Chondrocyte (in vitro differentiated cells): Measurements from ENCODE around the gene LRP10. TPM values are rescaled to one million over a fixed set of nuclear protein-coding genes. Genes with fewer than 3 reads are reported as not detected.
A peak's percentile ranks its signal among the peaks of the same experiment; 100 is the strongest.

Experiments
- DNase-seq: peaks from one replicate; pipeline ENCODE4 v3.0.0; 2021; ENCODE audit warnings: mixed read lengths, low spot score
- H3K27ac Mint-ChIP-seq: one replicate; pipeline ENCODE4 v1.8.0; 2021; ENCODE audit warnings: mild to moderate bottlenecking, moderate library complexity, mixed read lengths; ENCODE audit not compliant: unreplicated experiment
- H3K27me3 Mint-ChIP-seq: 2 replicates; pipeline ENCODE4 v1.8.0; 2021; ENCODE audit warnings: low read depth, mixed read lengths
- H3K36me3 Mint-ChIP-seq: 2 replicates; pipeline ENCODE4 v1.8.0; 2021; ENCODE audit warnings: low read depth, mixed read lengths
- H3K4me1 Mint-ChIP-seq: 2 replicates; pipeline ENCODE4 v1.8.0; 2021; ENCODE audit warnings: low read depth, mild to moderate bottlenecking, mixed read lengths
- H3K4me3 Mint-ChIP-seq: one replicate; pipeline ENCODE4 v1.8.0; 2021; ENCODE audit warnings: mild to moderate bottlenecking, moderate library complexity, mixed read lengths; ENCODE audit not compliant: unreplicated experiment
- H3K9me3 Mint-ChIP-seq: 2 replicates; pipeline ENCODE4 v1.8.0; 2021; ENCODE audit warnings: low read depth, mixed read lengths
- CTCF ChIP-seq: fragments of 200-600 bp; sonication (generic); IDR thresholded peaks from 2 replicates; pipeline ENCODE4 v1.5.0; 2021; ENCODE audit warnings: antibody characterized with exemption, mild to moderate bottlenecking, moderate library complexity
- total RNA-seq: library from RNA; stranded (reverse); gene quantifications from 3 replicates; pipeline ENCODE4 v1.2.1, GENCODE V29; 2021

Gene LRP10
- total RNA-seq, 1 donor from 2014 or later: 167 TPM

- H3K4me3 Mint-ChIP-seq: peak overlapping the region; percentile 100
- no peaks in the 10 kb centered on the region for H3K9me3 Mint-ChIP-seq
- peak overlapping the region; percentile 99 for H3K27ac Mint-ChIP-seq
- peaks cover 53% of the 10 kb centered on the region for H3K4me1 Mint-ChIP-seq
- no peak for DNase-seq
- peaks cover 25% of the 10 kb centered on the region for H3K36me3 Mint-ChIP-seq
- H3K27me3 Mint-ChIP-seq: no peaks in the 10 kb centered on the region
- TF ChIP-seq CTCF: peak; percentile 44
Measured at GRCh38 chr14:22837114-22837749, 34.3 kb upstream of the LRP10 start.

- Mint-ChIP-seq H3K36me3 (peaks cover 31% of the 10 kb centered on the region), H3K27ac (peak overlapping the region; percentile 92), H3K4me3 (peak overlapping the region; percentile 100), H3K27me3 (no peaks in the 10 kb centered on the region), H3K4me1 (peaks cover 60% of the 10 kb centered on the region), H3K9me3 (no peaks in the 10 kb centered on the region)
- no peak for TF ChIP-seq CTCF
- DNase-seq: no peak
Measured at GRCh38 chr14:22837750-22838538, 33.6 kb upstream of the LRP10 start.

GRCh38 chr14:22838631-22839041 is 32.9 kb upstream of the LRP10 start:
- no peak for TF ChIP-seq CTCF
- Mint-ChIP-seq H3K36me3 (peaks cover 36% of the 10 kb centered on the region), H3K4me1 (peaks cover 66% of the 10 kb centered on the region), H3K27ac (peak overlapping the region; percentile 92), H3K27me3 (no peaks in the 10 kb centered on the region), H3K4me3 (peak overlapping the region; percentile 100), H3K9me3 (no peaks in the 10 kb centered on the region)
- DNase-seq: no peak

GRCh38 chr14:22839159-22839779 is 32.3 kb upstream of the LRP10 start:
- TF ChIP-seq CTCF: no peak
- DNase-seq: no peak
- H3K36me3 Mint-ChIP-seq: peaks cover 36% of the 10 kb centered on the region
- no peaks in the 10 kb centered on the region for H3K27me3 Mint-ChIP-seq
- peak overlapping the region; percentile 92 for H3K27ac Mint-ChIP-seq
- H3K4me1 Mint-ChIP-seq: peaks cover 70% of the 10 kb centered on the region
- peak overlapping the region; percentile 100 for H3K4me3 Mint-ChIP-seq
- H3K9me3 Mint-ChIP-seq: no peaks in the 10 kb centered on the region

GRCh38 chr14:22841311-22841710 is 30.2 kb upstream of the LRP10 start:
- no peaks in the 10 kb centered on the region for H3K9me3 Mint-ChIP-seq
- peaks cover 54% of the 10 kb centered on the region for H3K36me3 Mint-ChIP-seq
- TF ChIP-seq CTCF: no peak
- H3K27me3 Mint-ChIP-seq: no peaks in the 10 kb centered on the region
- no peak overlapping the region for H3K4me3 Mint-ChIP-seq
- DNase-seq: peak; percentile 66
- H3K4me1 Mint-ChIP-seq: peaks cover 79% of the 10 kb centered on the region
- peak overlapping the region; percentile 71 for H3K27ac Mint-ChIP-seq
